GM11168 (cell line): Measurements from ENCODE around the gene PLPP3.

Source experiments
- in situ Hi-C: fragments of 300-500 bp; cut with MboI; formaldehyde crosslinking; loops from one replicate; pipeline ENCODE4 v1.12.0; 2022; ENCODE audit warnings: low sequenced_read_pairs; ENCODE audit not compliant: unreplicated experiment

The PLPP3 gene

GRCh38 chr1:56551691-56552090, 27.7 kb downstream of the PLPP3 start:
- in situ Hi-C loops, result no loop called here

- in situ Hi-C loops, result no loop called here
Observed at GRCh38 chr1:56550859-56551188, 28.5 kb downstream of the PLPP3 start.

- in situ Hi-C loops, result no loop called here
Observed at GRCh38 chr1:56550138-56550858, 29.1 kb downstream of the PLPP3 start.

- in situ Hi-C loops, result no loop called here
Observed at GRCh38 chr1:56548571-56548970, 30.8 kb downstream of the PLPP3 start.

GRCh38 chr1:56547977-56548376, 31.4 kb downstream of the PLPP3 start:
- in situ Hi-C loops, result no loop called here

GRCh38 chr1:56547473-56547872, 31.9 kb downstream of the PLPP3 start:
- in situ Hi-C loops, result no loop called here

- in situ Hi-C loops, result no loop called here
Observed at GRCh38 chr1:56545711-56546110, 33.7 kb downstream of the PLPP3 start.

- in situ Hi-C loops, result no loop called here
Observed at GRCh38 chr1:56543783-56544612, 35.4 kb downstream of the PLPP3 start.

GRCh38 chr1:56542651-56543050, 36.7 kb downstream of the PLPP3 start:
- in situ Hi-C loops, result no loop called here

GRCh38 chr1:56541408-56541807, 38.0 kb downstream of the PLPP3 start:
- in situ Hi-C loops, result no loop called here

GRCh38 chr1:56540467-56540866, 38.9 kb downstream of the PLPP3 start:
- in situ Hi-C loops, result no loop called here

GRCh38 chr1:56539520-56539931, 39.8 kb downstream of the PLPP3 start:
- in situ Hi-C loops, result no loop called here

- in situ Hi-C loops, result no loop called here
Observed at GRCh38 chr1:56538532-56538931, 40.8 kb downstream of the PLPP3 start.

- in situ Hi-C loops, result no loop called here
Observed at GRCh38 chr1:56537660-56538059, 41.7 kb downstream of the PLPP3 start.

GRCh38 chr1:56535939-56536338, 43.4 kb downstream of the PLPP3 start:
- in situ Hi-C loops, result no loop called here

GRCh38 chr1:56535362-56535761, 44.0 kb downstream of the PLPP3 start:
- in situ Hi-C loops, result no loop called here

GRCh38 chr1:56534130-56534651, 45.2 kb downstream of the PLPP3 start:
- in situ Hi-C loops, result no loop called here

GRCh38 chr1:56533621-56534020, 45.7 kb downstream of the PLPP3 start:
- in situ Hi-C loops, result no loop called here

- in situ Hi-C loops, result no loop called here
Observed at GRCh38 chr1:56533197-56533596, 46.2 kb downstream of the PLPP3 start.

GRCh38 chr1:56532350-56532683, 47.0 kb downstream of the PLPP3 start:
- in situ Hi-C loops, result no loop called here

GRCh38 chr1:56531624-56532349, 47.6 kb downstream of the PLPP3 start:
- in situ Hi-C loops, result no loop called here
